ENCODE results near the gene KIRREL3.

- TF ChIP-seq SIN3A (conservative IDR thresholded peaks at IDR 0.05 in 1 of 2, IDR thresholded peaks at IDR 0.05 in 1 of 2; ENCODE audit: low read depth in 1 of 2, low read length in 2 of 2) (no peak), CTCF (IDR thresholded peaks at IDR 0.05; ENCODE audit: control extremely low read depth in 1 of 3, insufficient read depth in 1 of 3, low read depth in 1 of 3, low read length in 3 of 3) (no peak), TAF1 (IDR thresholded peaks at IDR 0.05; ENCODE audit: low read depth, low read length) (no peak), EZH2 (IDR thresholded peaks at IDR 0.05; ENCODE audit: low read depth, low read length, severe bottlenecking) (no peak), PHF8 (conservative IDR thresholded peaks at IDR 0.05; ENCODE audit: low read depth, low read length) (no peak), ASH2L (IDR thresholded peaks at IDR 0.05; ENCODE audit: low read length) (no peak), CEBPB (IDR thresholded peaks at IDR 0.05; ENCODE audit: low read depth, low read length) (no peak), POLR2A (IDR thresholded peaks at IDR 0.05; ENCODE audit: control extremely low read depth in 1 of 2, low read depth in 2 of 2, low read length in 2 of 2) (no peak), GTF2F1 (IDR thresholded peaks at IDR 0.05; ENCODE audit: borderline replicate concordance, low read depth, low read length) (no peak), MAX (IDR thresholded peaks at IDR 0.05) (no peak), CBX8 (IDR thresholded peaks at IDR 0.05; ENCODE audit: borderline replicate concordance, low read depth, low read length) (no peak), CBX5 (IDR thresholded peaks at IDR 0.05; ENCODE audit: low read depth, low read length) (no peak), SP2 (IDR thresholded peaks at IDR 0.05; ENCODE audit: low read length) (no peak)
These were observed 522.1 kb downstream of the KIRREL3 start for GRCh38 chr11:126478466-126478865.

Data from H1 (cell line).